ENCODE results near the gene SMC2. TPM values are rescaled to one million over a fixed set of nuclear protein-coding genes. Genes with fewer than 3 reads are reported as not detected.

The SMC2 gene
- total and polyA plus RNA-seq, 2 donors from 2014 or later = 2.5 to 7.8 TPM

GRCh38 chr9:104142799-104143549, 48.9 kb downstream of the SMC2 start:
- no peak for TF ChIP-seq CTCF (IDR thresholded peaks at IDR 0.05; ENCODE audit: borderline replicate concordance, extremely low read depth, insufficient read depth)
- Histone ChIP-seq H3K9ac (ENCODE audit: low read length in 3 of 3) (no peak overlapping the region), H3K4me1 (ENCODE audit: control insufficient read depth in 2 of 3, insufficient read depth in 2 of 3, low read depth in 1 of 3, low read length in 3 of 3) (no peaks in the 10 kb centered on the region), H3K27ac (ENCODE audit: low read depth in 2 of 2, low read length in 2 of 2) (no peak overlapping the region), H3K27me3 (ENCODE audit: control insufficient read depth, insufficient read depth, low read length) (no peaks in the 10 kb centered on the region), H3K9me3 (ENCODE audit: control insufficient read depth in 2 of 3, insufficient read depth in 1 of 3, low read length in 3 of 3) (no peaks in the 10 kb centered on the region), H3K4me3 (ENCODE audit: low read length in 3 of 3) (no peak overlapping the region), H3K36me3 (ENCODE audit: control insufficient read depth in 2 of 3, insufficient read depth in 3 of 3, low read length in 3 of 3) (no peaks in the 10 kb centered on the region)
- DNase-seq (no peak), FAIRE-seq (no peak)
- intact Hi-C loops (cut with DNase I) = no loop called here

GRCh38 chr9:104143550-104143910, 49.4 kb downstream of the SMC2 start:
- no peak for TF ChIP-seq CTCF (IDR thresholded peaks at IDR 0.05; ENCODE audit: borderline replicate concordance, extremely low read depth, insufficient read depth)
- no peak for FAIRE-seq
- Histone ChIP-seq H3K27me3 (ENCODE audit: control insufficient read depth, insufficient read depth, low read length) (no peaks in the 10 kb centered on the region), H3K4me3 (ENCODE audit: low read length in 3 of 3) (no peak overlapping the region), H3K36me3 (ENCODE audit: control insufficient read depth in 2 of 3, insufficient read depth in 3 of 3, low read length in 3 of 3) (no peaks in the 10 kb centered on the region), H3K9me3 (ENCODE audit: control insufficient read depth in 2 of 3, insufficient read depth in 1 of 3, low read length in 3 of 3) (no peaks in the 10 kb centered on the region), H3K4me1 (ENCODE audit: control insufficient read depth in 2 of 3, insufficient read depth in 2 of 3, low read depth in 1 of 3, low read length in 3 of 3) (no peaks in the 10 kb centered on the region), H3K27ac (ENCODE audit: low read depth in 2 of 2, low read length in 2 of 2) (no peak overlapping the region), H3K9ac (ENCODE audit: low read length in 3 of 3) (no peak overlapping the region)
- intact Hi-C loops (cut with DNase I) = no loop called here
- no peak for DNase-seq

- no peaks in the 10 kb centered on the region for H3K27me3 ChIP-seq (ENCODE audit: control insufficient read depth, insufficient read depth, low read length)
- no peaks in the 10 kb centered on the region for H3K9me3 ChIP-seq (ENCODE audit: control insufficient read depth in 2 of 3, insufficient read depth in 1 of 3, low read length in 3 of 3)
- H3K36me3 ChIP-seq (ENCODE audit: control insufficient read depth in 2 of 3, insufficient read depth in 3 of 3, low read length in 3 of 3) = no peaks in the 10 kb centered on the region
- DNase-seq = no peak
- intact Hi-C loops (cut with DNase I) = no loop called here
- H3K4me1 ChIP-seq (ENCODE audit: control insufficient read depth in 2 of 3, insufficient read depth in 2 of 3, low read depth in 1 of 3, low read length in 3 of 3) = no peaks in the 10 kb centered on the region
- no peak overlapping the region for H3K9ac ChIP-seq (ENCODE audit: low read length in 3 of 3)
- no peak overlapping the region for H3K4me3 ChIP-seq (ENCODE audit: low read length in 3 of 3)
- no peak for FAIRE-seq
- no peak for TF ChIP-seq CTCF (IDR thresholded peaks at IDR 0.05; ENCODE audit: borderline replicate concordance, extremely low read depth, insufficient read depth)
- no peak overlapping the region for H3K27ac ChIP-seq (ENCODE audit: low read depth in 2 of 2, low read length in 2 of 2)
Measured at GRCh38 chr9:104144336-104144735, 50.2 kb downstream of the SMC2 start.

GRCh38 chr9:104173067-104173466, 79.0 kb downstream of the SMC2 start:
- intact Hi-C loops (cut with DNase I) = no loop called here
- Histone ChIP-seq H3K36me3 (ENCODE audit: control insufficient read depth in 2 of 3, insufficient read depth in 3 of 3, low read length in 3 of 3) (no peaks in the 10 kb centered on the region), H3K27me3 (ENCODE audit: control insufficient read depth, insufficient read depth, low read length) (no peaks in the 10 kb centered on the region), H3K27ac (ENCODE audit: low read depth in 2 of 2, low read length in 2 of 2) (no peak overlapping the region), H3K4me1 (ENCODE audit: control insufficient read depth in 2 of 3, insufficient read depth in 2 of 3, low read depth in 1 of 3, low read length in 3 of 3) (no peaks in the 10 kb centered on the region), H3K4me3 (ENCODE audit: low read length in 3 of 3) (no peak overlapping the region), H3K9me3 (ENCODE audit: control insufficient read depth in 2 of 3, insufficient read depth in 1 of 3, low read length in 3 of 3) (no peaks in the 10 kb centered on the region), H3K9ac (ENCODE audit: low read length in 3 of 3) (no peak overlapping the region)
- FAIRE-seq (no peak), DNase-seq (no peak)
- no peak for TF ChIP-seq CTCF (IDR thresholded peaks at IDR 0.05; ENCODE audit: borderline replicate concordance, extremely low read depth, insufficient read depth)
